Skin epidermis (tissue), 12 donors: Measurements from ENCODE around the gene KAT2B.

ENCODE experiments used
- H3K27ac ChIP-seq, 21 experiments: fragments of 200-600 bp; sonication (generic) in 11 of 21; one replicate each; pipeline ENCODE4 v1.5.0; 2020; ENCODE audit warnings: mild to moderate bottlenecking in 3 of 21, inconsistent platforms in 2 of 21, moderate library complexity in 2 of 21
- H3K4me3 ChIP-seq, 7 experiments: fragments of 200-600 bp; sonication (generic) in 2 of 7; one replicate each; pipeline ENCODE4 v1.5.0; 2020; ENCODE audit warnings: inconsistent platforms in 2 of 7, mild to moderate bottlenecking in 2 of 7, moderate library complexity in 1 of 7

KAT2B gene

GRCh38 chr3:20125897-20126296 is 85.7 kb downstream of the KAT2B start:
- Histone ChIP-seq H3K4me3 (no peak overlapping the region), H3K27ac (no peak overlapping the region)

GRCh38 chr3:20128358-20128757 is 88.1 kb downstream of the KAT2B start:
- H3K4me3 ChIP-seq: no peak overlapping the region

GRCh38 chr3:20130106-20130505 is 89.9 kb downstream of the KAT2B start:
- Histone ChIP-seq H3K4me3 (no peak overlapping the region), H3K27ac (no peak overlapping the region)

More at GRCh38 chr3:20128358-20128757, 88.1 kb downstream of the KAT2B start:
- H3K27ac ChIP-seq: no peak overlapping the region

GRCh38 chr3:20136231-20136630 is 96.0 kb downstream of the KAT2B start:
- Histone ChIP-seq H3K27ac (no peak overlapping the region), H3K4me3 (no peak overlapping the region)

GRCh38 chr3:20137647-20138046 is 97.4 kb downstream of the KAT2B start:
- H3K27ac ChIP-seq: no peak overlapping the region
- no peak overlapping the region for H3K4me3 ChIP-seq

GRCh38 chr3:20140881-20141280 is 100.6 kb downstream of the KAT2B start:
- no peak overlapping the region for H3K4me3 ChIP-seq
- no peak overlapping the region for H3K27ac ChIP-seq

- peak overlapping the region in 3 of 21 experiments; percentile 2 to 39 (median 25) for H3K27ac ChIP-seq
- no peak overlapping the region for H3K4me3 ChIP-seq
Observed at GRCh38 chr3:20141316-20141715, 101.1 kb downstream of the KAT2B start.

GRCh38 chr3:20141851-20142250 is 101.6 kb downstream of the KAT2B start:
- H3K27ac ChIP-seq: peak overlapping the region in 1 of 21 experiments; percentile 39
- no peak overlapping the region for H3K4me3 ChIP-seq

GRCh38 chr3:20142517-20142916 is 102.3 kb downstream of the KAT2B start:
- H3K4me3 ChIP-seq: no peak overlapping the region
- no peak overlapping the region for H3K27ac ChIP-seq

- H3K4me3 ChIP-seq: no peak overlapping the region
- no peak overlapping the region for H3K27ac ChIP-seq
Observed at GRCh38 chr3:20143519-20143918, 103.3 kb downstream of the KAT2B start.

GRCh38 chr3:20145874-20146273 is 105.6 kb downstream of the KAT2B start:
- no peak overlapping the region for H3K4me3 ChIP-seq
- no peak overlapping the region for H3K27ac ChIP-seq

- no peak overlapping the region for H3K27ac ChIP-seq
Observed at GRCh38 chr3:20146301-20146700, 106.1 kb downstream of the KAT2B start.

GRCh38 chr3:20147361-20147760 is 107.1 kb downstream of the KAT2B start:
- Histone ChIP-seq H3K27ac (no peak overlapping the region), H3K4me3 (no peak overlapping the region)

More at GRCh38 chr3:20146301-20146700, 106.1 kb downstream of the KAT2B start:
- no peak overlapping the region for H3K4me3 ChIP-seq

- Histone ChIP-seq H3K27ac (no peak overlapping the region), H3K4me3 (no peak overlapping the region)
Observed at GRCh38 chr3:20148466-20148865, 108.2 kb downstream of the KAT2B start.

GRCh38 chr3:20154078-20154477 is 113.8 kb downstream of the KAT2B start:
- Histone ChIP-seq H3K27ac (no peak overlapping the region), H3K4me3 (no peak overlapping the region)

- H3K27ac ChIP-seq: no peak overlapping the region
Observed at GRCh38 chr3:20154928-20155327, 114.7 kb downstream of the KAT2B start.

GRCh38 chr3:20160230-20160629 is 120.0 kb downstream of the KAT2B start:
- H3K4me3 ChIP-seq: no peak overlapping the region

More at GRCh38 chr3:20154928-20155327, 114.7 kb downstream of the KAT2B start:
- H3K4me3 ChIP-seq: no peak overlapping the region

GRCh38 chr3:20161714-20162113 is 121.5 kb downstream of the KAT2B start:
- no peak overlapping the region for H3K27ac ChIP-seq
- no peak overlapping the region for H3K4me3 ChIP-seq

More at GRCh38 chr3:20160230-20160629, 120.0 kb downstream of the KAT2B start:
- peak overlapping the region in 5 of 21 experiments; percentile 2 to 53 (median 25) for H3K27ac ChIP-seq

GRCh38 chr3:20173844-20174410 is 133.7 kb downstream of the KAT2B start:
- no peak overlapping the region for H3K4me3 ChIP-seq
- no peak overlapping the region for H3K27ac ChIP-seq

- no peak overlapping the region for H3K27ac ChIP-seq
- H3K4me3 ChIP-seq: no peak overlapping the region
Observed at GRCh38 chr3:20181276-20181675, 141.0 kb downstream of the KAT2B start.

- Histone ChIP-seq H3K27ac (no peak overlapping the region), H3K4me3 (no peak overlapping the region)
Observed at GRCh38 chr3:20182206-20182605, 142.0 kb downstream of the KAT2B start.

GRCh38 chr3:20185331-20185678 is 145.1 kb downstream of the KAT2B start:
- peak overlapping the region in 11 of 21 experiments; percentile 10 to 95 (median 90) for H3K27ac ChIP-seq
- H3K4me3 ChIP-seq: peak overlapping the region; percentile 54 to 97 (median 77)
